Superior temporal gyrus (tissue), 1 donor: ENCODE results near the gene GARIN5B.

Experiments used
- DNase-seq: peaks from one replicate; pipeline ENCODE4 v3.0.0-alpha.2; 2016; ENCODE audit errors: extremely low spot score

GARIN5B gene

GRCh38 chr19:55370305-55370988 lies 7.4 kb upstream of the GARIN5B start, which contains the start of gene IL11:
TSS of gene IL11 (minus strand) at chr19:55370463. CDS start at chr19:55370310, 153 bp downstream.
- DNase-seq: no peak

DNA sequence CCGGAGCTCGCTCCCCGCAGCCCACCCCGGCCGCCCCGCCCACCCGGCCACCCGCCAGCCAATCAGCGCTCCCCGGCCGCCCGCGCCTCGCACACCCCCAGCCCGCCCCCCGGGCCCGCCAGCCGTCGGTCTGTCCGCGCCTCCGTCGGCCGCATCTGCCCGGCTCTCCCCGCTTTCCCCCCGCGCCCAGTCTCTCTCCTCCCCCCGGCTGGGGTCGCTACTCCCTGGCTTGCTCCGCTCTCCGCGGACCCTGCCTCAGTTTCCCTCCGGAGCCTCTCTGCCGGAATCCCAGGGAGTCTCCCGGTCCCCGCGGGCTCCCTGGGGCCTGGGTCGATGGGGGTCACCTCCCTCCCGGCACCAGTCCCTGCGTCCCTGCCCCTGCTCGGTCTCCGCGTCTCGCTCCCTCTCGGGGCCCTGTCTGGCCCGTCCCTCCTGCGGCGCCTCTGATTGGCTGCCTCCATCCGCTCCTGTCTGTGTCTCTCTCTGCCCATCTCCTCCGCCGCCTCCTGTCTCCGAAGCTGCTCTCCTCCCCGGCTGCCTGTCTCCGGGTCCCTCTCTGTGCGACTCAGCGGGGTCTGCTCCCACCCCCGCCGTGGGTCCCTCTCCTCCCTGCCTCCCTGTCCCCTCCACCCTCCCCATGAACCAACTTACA lies 6.7 kb upstream of the GARIN5B start:
- DNase-seq: no peak

DNA sequence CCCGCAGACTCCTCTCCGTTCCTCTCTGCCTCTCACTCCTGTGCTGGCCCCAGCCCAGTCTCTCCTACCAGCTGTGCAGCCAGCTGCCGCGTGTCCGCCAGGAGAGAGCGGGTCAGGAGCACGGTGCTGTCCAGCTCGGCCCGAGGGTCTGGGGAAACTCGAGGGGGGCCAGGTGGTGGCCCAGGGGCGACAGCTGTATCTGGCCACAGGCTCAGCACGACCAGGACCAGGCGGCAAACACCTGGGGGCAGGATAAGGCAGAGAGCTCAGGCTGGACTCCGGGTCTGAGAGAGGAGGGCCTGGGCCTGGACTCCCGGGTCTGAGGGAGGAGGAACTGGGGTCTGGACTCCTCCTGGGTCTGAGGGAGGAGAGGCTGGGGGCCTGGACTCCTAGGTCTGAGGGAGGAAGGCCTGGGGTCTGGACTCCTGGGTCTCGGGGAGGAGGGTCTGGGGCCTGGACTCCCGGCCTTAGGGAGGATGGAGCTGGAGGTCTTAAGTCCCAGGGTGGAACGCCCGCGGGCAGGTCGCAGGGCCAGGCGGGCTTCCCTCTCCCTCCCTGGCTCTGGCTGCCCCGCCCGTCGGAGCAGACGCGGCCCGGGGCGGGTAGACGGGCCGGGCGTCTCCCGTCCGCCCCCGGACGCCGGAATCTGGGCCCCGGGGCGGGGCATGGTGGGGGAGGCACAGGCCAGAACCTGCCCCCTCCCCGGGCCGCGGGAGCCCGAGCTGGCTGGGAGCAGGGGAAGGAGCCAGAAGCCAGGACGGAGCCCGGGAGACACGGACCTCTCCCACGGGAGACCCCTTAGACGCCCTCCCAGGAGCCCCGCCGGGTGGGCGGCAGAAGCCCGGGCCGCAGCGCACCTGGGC lies 5.9 kb upstream of the GARIN5B start:
- no peak for DNase-seq

DNA sequence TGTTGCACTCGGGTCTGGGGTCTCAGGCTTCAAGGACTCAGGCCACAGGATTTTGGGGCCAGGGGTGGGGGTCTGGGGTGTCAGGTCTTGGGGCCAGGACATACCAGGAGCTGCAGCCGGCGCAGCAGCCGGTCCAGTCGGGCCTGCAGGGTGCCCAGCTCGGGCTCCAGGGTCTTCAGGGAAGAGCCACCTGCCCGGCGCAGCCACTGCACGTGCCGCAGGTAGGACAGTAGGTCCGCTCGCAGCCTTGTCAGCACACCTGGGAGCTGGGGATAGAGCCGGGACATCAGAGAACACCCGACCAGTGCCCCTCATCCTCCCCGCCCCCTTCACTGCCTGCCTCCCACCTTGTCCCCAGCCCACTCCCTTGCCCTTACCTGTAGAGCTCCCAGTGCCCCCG lies 5.0 kb upstream of the GARIN5B start:
- DNase-seq: no peak

DNA sequence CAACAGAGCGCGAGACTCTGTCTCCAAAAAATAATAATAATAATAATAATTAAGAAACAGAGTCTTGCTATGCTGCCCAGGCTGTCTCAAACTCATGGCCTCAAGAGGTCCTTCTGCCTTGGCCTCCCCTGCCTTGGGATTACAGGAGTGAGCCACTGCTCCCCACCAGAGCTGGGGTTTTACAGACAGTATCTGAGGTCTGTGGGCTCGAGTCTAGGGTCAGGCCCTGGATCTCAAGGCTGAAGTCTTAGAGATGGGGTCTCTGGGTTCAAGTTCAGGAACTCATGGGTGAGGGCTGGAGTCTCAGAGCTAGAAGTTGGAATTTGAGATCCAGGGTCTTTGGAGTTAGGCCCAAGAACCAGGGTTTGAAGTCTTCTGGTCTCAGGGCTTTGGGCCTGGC lies 3.7 kb upstream of the GARIN5B start:
- no peak for DNase-seq

DNA sequence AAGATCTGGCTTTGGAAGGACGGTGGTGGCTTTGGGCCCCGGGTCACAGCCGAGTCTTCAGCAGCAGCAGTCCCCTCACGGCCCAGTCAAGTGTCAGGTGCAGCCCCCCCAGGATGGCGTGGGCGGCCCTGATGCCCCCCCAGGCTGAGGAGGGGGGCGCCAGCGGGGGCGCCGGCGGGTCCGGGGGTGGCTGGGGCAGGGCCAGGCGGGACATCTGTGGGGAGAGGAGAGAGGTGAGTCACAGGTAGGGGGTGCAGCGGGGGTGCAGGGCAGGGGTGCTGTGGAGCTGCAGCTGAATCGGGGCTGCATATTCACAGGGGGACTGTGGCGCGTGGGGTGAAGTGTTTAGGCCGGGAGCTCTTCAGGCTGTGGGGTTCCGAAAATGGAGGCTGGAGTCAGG lies 2.9 kb upstream of the GARIN5B start:
- no peak for DNase-seq

- DNase-seq: no peak
These were observed 2.2 kb upstream of the GARIN5B start for GRCh38 chr19:55365245-55365644.

- DNase-seq: no peak
These were observed 678 bp downstream of the GARIN5B start for GRCh38 chr19:55362174-55362989.

GRCh38 chr19:55360902-55361301 lies 2.2 kb downstream of the GARIN5B start:
- no peak for DNase-seq

DNA sequence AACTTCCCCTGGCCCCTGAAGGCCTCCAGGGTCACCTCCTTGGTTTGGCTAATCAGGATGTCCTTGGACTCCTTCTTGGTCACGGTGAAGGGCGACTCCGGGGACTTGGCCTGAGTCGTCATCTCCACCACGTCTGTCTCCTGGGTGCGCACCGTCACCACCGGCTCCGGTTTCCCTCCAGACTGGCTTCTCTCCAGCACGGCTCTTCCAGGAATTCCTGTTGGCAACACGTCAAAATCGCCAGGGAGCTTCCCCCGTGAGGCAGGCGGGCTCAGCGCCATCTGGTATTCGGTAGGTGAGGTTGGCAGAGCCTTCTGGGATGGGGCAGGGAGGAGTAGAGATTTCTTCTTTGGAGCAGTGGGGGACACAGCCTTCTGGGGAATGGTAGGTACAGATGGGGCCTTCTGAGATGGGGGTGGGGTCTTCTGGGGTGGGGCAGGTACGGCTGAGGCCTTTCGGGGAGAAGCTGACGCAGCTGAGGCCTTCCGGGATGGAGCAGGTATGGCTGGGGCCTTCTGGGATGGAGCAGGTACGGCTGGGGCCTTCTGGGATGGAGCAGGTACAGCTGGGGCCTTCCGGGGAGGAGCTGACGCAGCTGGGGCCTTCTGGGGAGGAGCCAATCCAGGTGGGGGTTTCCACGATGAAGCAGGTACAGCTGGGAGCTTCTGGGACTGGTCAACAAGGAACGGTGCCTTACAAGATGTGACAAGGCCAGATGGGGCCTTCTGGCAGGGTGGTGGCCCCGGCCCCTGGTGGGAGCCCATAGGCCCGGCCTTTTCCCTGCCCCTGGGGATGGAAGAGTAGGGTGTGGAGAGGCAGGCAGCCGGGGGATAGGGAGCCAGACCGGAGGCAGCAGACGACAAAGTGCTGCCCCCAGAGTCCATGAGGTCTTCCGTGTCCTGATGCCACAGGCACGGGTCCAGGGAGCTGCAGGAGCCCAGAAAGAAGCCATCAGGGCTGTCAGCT lies 3.8 kb downstream of the GARIN5B start:
- no peak for DNase-seq

- DNase-seq: no peak
These were observed 4.6 kb downstream of the GARIN5B start for GRCh38 chr19:55358493-55358892.

- DNase-seq: no peak
These were observed 7.7 kb downstream of the GARIN5B start for GRCh38 chr19:55355213-55355821.

DNA sequence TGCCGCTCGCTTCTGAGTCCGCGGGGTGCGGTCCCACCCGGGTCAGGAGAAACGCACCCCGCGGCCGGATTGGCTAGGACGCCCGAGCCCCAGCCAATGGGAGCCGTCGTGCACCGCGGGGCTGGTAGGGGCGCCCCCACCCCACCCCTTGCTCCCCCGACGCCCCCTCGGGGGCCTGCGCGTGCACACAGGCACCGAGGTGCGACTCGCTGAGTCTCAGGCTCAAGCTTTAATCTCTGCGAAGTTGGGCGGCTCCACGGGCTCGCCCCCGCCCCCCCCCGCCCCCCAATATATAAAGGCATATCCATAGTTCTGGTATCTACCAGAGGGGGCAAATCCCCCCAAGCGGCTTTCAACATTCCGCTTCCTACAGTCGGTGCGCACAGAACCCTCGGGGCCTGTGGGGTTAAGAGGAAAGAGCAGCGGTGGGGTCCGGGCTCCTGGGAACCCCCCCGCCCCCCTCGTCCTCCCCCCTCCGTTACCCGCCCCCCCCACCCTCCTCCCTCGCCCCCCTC lies 8.3 kb downstream of the GARIN5B start, which contains the start of gene COX6B2:
COX6B2 (minus strand) TSS at position 22 of the 515 bp plus-strand sequence. CDS start 198 bp downstream, outside the sequence.
- DNase-seq: no peak

GRCh38 chr19:55353803-55354697 lies 9.0 kb downstream of the GARIN5B start:
- no peak for DNase-seq

GRCh38 chr19:55353356-55353802 lies 9.7 kb downstream of the GARIN5B start:
- DNase-seq: no peak

GRCh38 chr19:55352549-55353145 lies 10.4 kb downstream of the GARIN5B start:
- DNase-seq: no peak

DNA sequence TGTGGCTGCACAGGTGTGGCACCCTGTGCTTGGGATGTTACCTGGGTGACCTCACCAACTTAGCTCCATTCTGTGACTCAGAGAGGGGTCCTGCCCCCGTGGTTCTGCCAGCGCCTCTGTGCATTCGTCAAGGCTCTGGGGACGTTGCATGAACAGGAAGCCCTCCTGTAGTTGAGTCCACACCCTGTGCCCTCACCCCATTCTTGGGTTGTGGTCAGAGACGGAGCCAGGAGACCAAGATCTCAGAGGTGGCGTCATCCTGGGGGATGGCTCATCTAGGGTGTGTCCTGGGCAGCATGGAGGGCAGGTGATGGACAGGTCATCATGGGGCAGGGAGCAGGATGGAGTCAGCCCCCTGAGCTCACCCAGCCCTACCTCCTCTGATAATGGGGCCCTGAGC lies 11.0 kb downstream of the GARIN5B start:
- no peak for DNase-seq
